HepG2 (cell line): ENCODE results near the gene VAV2. TPM values are rescaled to one million over a fixed set of nuclear protein-coding genes. Genes with fewer than 3 reads are reported as not detected.
A peak's percentile ranks its signal among the peaks of the same experiment; 100 is the strongest.

Experiments used
- CERS6 ChIP-seq: sonication (generic); formaldehyde crosslinking; IDR thresholded peaks from 2 replicates; pipeline ENCODE4 v1.5.0; 2020; ENCODE audit warnings: missing genetic modification reagents
- CREBL2 ChIP-seq: sonication (generic); formaldehyde crosslinking; IDR thresholded peaks from 2 replicates; pipeline ENCODE4 v1.8.1; 2023; ENCODE audit warnings: missing genetic modification reagents, mild to moderate bottlenecking, borderline replicate concordance
- DR1 ChIP-seq: sonication (generic); formaldehyde crosslinking; IDR thresholded peaks from 2 replicates; pipeline ENCODE4 v1.8.0; 2021; ENCODE audit warnings: mild to moderate bottlenecking, missing genetic modification reagents, inconsistent platforms
- E2F5 ChIP-seq: sonication (generic); formaldehyde crosslinking; conservative IDR thresholded peaks from 2 replicates; pipeline ENCODE4 v1.4.0; 2020; ENCODE audit warnings: missing genetic modification reagents
- FOXP4 ChIP-seq: sonication (generic); formaldehyde crosslinking; IDR thresholded peaks from 2 replicates; pipeline ENCODE4 v1.4.0; 2020; ENCODE audit warnings: missing genetic modification reagents
- HMGXB3 ChIP-seq: sonication (generic); formaldehyde crosslinking; IDR thresholded peaks from 2 replicates; pipeline ENCODE4 v1.4.0; 2020; ENCODE audit warnings: missing genetic modification reagents, borderline replicate concordance
- MED13 ChIP-seq: sonication (generic); formaldehyde crosslinking; IDR thresholded peaks from 2 replicates; pipeline ENCODE4 v1.5.0; 2020; ENCODE audit warnings: missing genetic modification reagents
- MEF2D ChIP-seq: sonication (generic); formaldehyde crosslinking; IDR thresholded peaks from 2 replicates; pipeline ENCODE4 v1.5.1; 2020; ENCODE audit warnings: mild to moderate bottlenecking, missing genetic modification reagents
- MYPOP ChIP-seq: sonication (generic); formaldehyde crosslinking; IDR thresholded peaks from 2 replicates; pipeline ENCODE4 v1.8.1; 2023; ENCODE audit warnings: mild to moderate bottlenecking, moderate library complexity, missing genetic modification reagents
- PBX2 ChIP-seq: IDR thresholded peaks from 2 replicates; pipeline ENCODE4 v1.6.1; 2016; ENCODE audit warnings: control low read depth
- ZBTB7A ChIP-seq: sonication (generic); formaldehyde crosslinking; IDR thresholded peaks from 2 replicates; pipeline ENCODE4 v1.8.0; 2022; ENCODE audit warnings: mild to moderate bottlenecking, missing genetic modification reagents
- ZBTB7B ChIP-seq: sonication (generic); formaldehyde crosslinking; IDR thresholded peaks from 2 replicates; pipeline ENCODE4 v1.4.0; 2020; ENCODE audit warnings: missing genetic modification reagents
- ZC3H13 ChIP-seq: sonication (generic); formaldehyde crosslinking; IDR thresholded peaks from 2 replicates; pipeline ENCODE4 v1.8.1; 2023; ENCODE audit warnings: mild to moderate bottlenecking, missing genetic modification reagents, moderate library complexity
- ZNF333 ChIP-seq: sonication (generic); formaldehyde crosslinking; IDR thresholded peaks from 2 replicates; pipeline ENCODE4 v1.4.0; 2020; ENCODE audit warnings: mild to moderate bottlenecking, missing genetic modification reagents, borderline replicate concordance
- ZNF552 ChIP-seq: sonication (generic); formaldehyde crosslinking; IDR thresholded peaks from 2 replicates; pipeline ENCODE4 v1.9.0; 2022; ENCODE audit warnings: missing genetic modification reagents, mild to moderate bottlenecking, borderline replicate concordance
- ZNF556 ChIP-seq: sonication (generic); formaldehyde crosslinking; IDR thresholded peaks from 2 replicates; pipeline ENCODE4 v1.4.0; 2020; ENCODE audit warnings: mild to moderate bottlenecking, missing genetic modification reagents, borderline replicate concordance
- ZNF572 ChIP-seq: sonication (generic); formaldehyde crosslinking; IDR thresholded peaks from 2 replicates; pipeline ENCODE4 v1.5.1; 2020; ENCODE audit warnings: mild to moderate bottlenecking, missing genetic modification reagents
- polyA plus RNA-seq, 8 experiments: library from polyadenylated mRNA; depleted of rRNA in 3 of 8; stranded (reverse) in 7 of 8; unstranded in 1 of 8; fragments of >200 nt; fragmentation: Illumina TruSeq in 4 of 8; extraction: Trizol in 4 of 8; gene quantifications; 2 replicates each; pipeline versions ENCODE4 v1.2.1 to v1.2.3, GENCODE V29; 2011 to 2016; ENCODE audit warnings: low read depth in 4 of 8, missing spikeins in 1 of 8, mixed read lengths in 1 of 8; ENCODE audit not compliant: insufficient read depth in 1 of 8
- total RNA-seq, 5 experiments: library from RNA; depleted of rRNA; stranded (reverse); fragments of >200 nt; fragmentation: Illumina TruSeq; extraction: Trizol; gene quantifications; 2 replicates each; pipeline ENCODE4 v1.2.3, GENCODE V29; 2016; ENCODE audit warnings: low read depth in 1 of 5

VAV2 gene
- total and polyA plus RNA-seq, 2 of the 13 experiments (the other 11 are each of a cell fraction or from before 2014, with no cell fraction given): 22.5 to 22.9 TPM

GRCh38 chr9:133884907-133885744, 107.0 kb downstream of the VAV2 start (continued):
- TF ChIP-seq MYPOP (CRISPR knock-in tag): peak; percentile 73; the same call in 1 of the 2 replicates
- no peak for TF ChIP-seq ZNF552 (CRISPR knock-in tag)
- no peak for TF ChIP-seq PBX2
- no peak for TF ChIP-seq ZNF556
- TF ChIP-seq MED13 (CRISPR knock-in tag): no peak
- TF ChIP-seq ZBTB7B (CRISPR knock-in tag): peak; percentile 94
- TF ChIP-seq ZBTB7A (CRISPR knock-in tag): peak; percentile 59
- peak; percentile 54; the same call in 1 of the 2 replicates for TF ChIP-seq MEF2D (CRISPR knock-in tag)
- no peak for TF ChIP-seq CERS6 (CRISPR knock-in tag)
- peak; percentile 96 for TF ChIP-seq FOXP4 (CRISPR knock-in tag)
- TF ChIP-seq ZNF572 (CRISPR knock-in tag): no peak
- peak; percentile 64; the same call in 1 of the 2 replicates for TF ChIP-seq HMGXB3 (CRISPR knock-in tag)
- no peak for TF ChIP-seq CREBL2 (CRISPR knock-in tag)
- no peak for TF ChIP-seq E2F5
- 0 out of 2 replicates have a peak, but pooled peaks have one; percentile 41 for TF ChIP-seq DR1 (CRISPR knock-in tag)
- TF ChIP-seq ZNF333 (CRISPR knock-in tag): no peak; the same call in none of the 2 replicates
- 0 out of 2 replicates have a peak, but pooled peaks have one; percentile 76 for TF ChIP-seq ZC3H13
